GM23338 (cell line): ENCODE results near the gene KIRREL3. TPM values are rescaled to one million over a fixed set of nuclear protein-coding genes. Genes with fewer than 3 reads are reported as not detected.
A peak's percentile ranks its signal among the peaks of the same experiment; 100 is the strongest.

ENCODE experiments used
- ATAC-seq: fragments of 200-7000 bp; cut with Tn5 transposase; 3 replicates; pipeline ENCODE4 v1.9.1; 2020
- DNase-seq: peaks from one replicate; pipeline ENCODE4 v3.0.0-alpha.2; 2015; ENCODE audit warnings: low spot score
- H2AFZ ChIP-seq: fragments of 200-600 bp; sonication (generic); 2 replicates; pipeline ENCODE4 v1.8.0; 2016; ENCODE audit warnings: antibody characterized with exemption, mild to moderate bottlenecking, moderate library complexity
- H3F3A ChIP-seq: fragments of 200-600 bp; sonication (generic); replicated peaks from 2 replicates; pipeline ENCODE4 v1.8.0; 2017; ENCODE audit warnings: antibody characterized with exemption, mixed run types, low read depth
- H3K27ac ChIP-seq: fragments of 200-600 bp; sonication (generic); 2 replicates; pipeline ENCODE4 v1.6.1; 2016; ENCODE audit warnings: low read depth
- H3K27me3 ChIP-seq: fragments of 200-600 bp; sonication (generic); 2 replicates; pipeline ENCODE4 v1.8.0; 2016; ENCODE audit warnings: mild to moderate bottlenecking, mixed run types, moderate library complexity; ENCODE audit not compliant: insufficient read depth
- H3K36me3 ChIP-seq: fragments of 200-600 bp; sonication (generic); 2 replicates; pipeline ENCODE4 v1.8.0; 2016; ENCODE audit warnings: mild to moderate bottlenecking; ENCODE audit not compliant: insufficient read depth
- H3K4me1 ChIP-seq: fragments of 200-600 bp; sonication (generic); 2 replicates; pipeline ENCODE4 v1.8.0; 2016; ENCODE audit warnings: mild to moderate bottlenecking, moderate library complexity; ENCODE audit not compliant: insufficient read depth
- H3K4me2 ChIP-seq: fragments of 200-600 bp; sonication (generic); 2 replicates; pipeline ENCODE4 v1.7.1; 2017; ENCODE audit warnings: mixed run types
- H3K4me3 ChIP-seq: fragments of 200-600 bp; sonication (generic); 2 replicates; pipeline ENCODE4 v1.6.1; 2016; ENCODE audit warnings: mixed run types
- H3K79me2 ChIP-seq: fragments of 200-600 bp; sonication (generic); replicated peaks from 2 replicates; pipeline ENCODE4 v1.8.0; 2017; ENCODE audit warnings: mild to moderate bottlenecking; ENCODE audit not compliant: insufficient read depth
- H3K9me2 ChIP-seq: fragments of 200-600 bp; sonication (generic); 2 replicates; pipeline ENCODE4 v1.8.0; 2017; ENCODE audit not compliant: insufficient read depth
- H4K20me1 ChIP-seq: fragments of 200-600 bp; sonication (generic); replicated peaks from 2 replicates; pipeline ENCODE4 v1.8.0; 2017; ENCODE audit warnings: mild to moderate bottlenecking; ENCODE audit not compliant: insufficient read depth
- H3K27ac Mint-ChIP-seq: 2 replicates; pipeline ENCODE4 v1.8.0; 2020; ENCODE audit warnings: inconsistent platforms, mild to moderate bottlenecking, moderate library complexity, mixed read lengths
- H3K27me3 Mint-ChIP-seq: 3 replicates; pipeline ENCODE4 v1.8.0; 2022; ENCODE audit warnings: low read depth, mild to moderate bottlenecking, moderate library complexity, mixed read lengths, inconsistent platforms; ENCODE audit not compliant: insufficient read depth, poor library complexity
- H3K36me3 Mint-ChIP-seq: 3 replicates; pipeline ENCODE4 v1.8.0; 2021; ENCODE audit warnings: low read depth, mild to moderate bottlenecking, inconsistent platforms, moderate library complexity, mixed read lengths
- H3K4me1 Mint-ChIP-seq: 3 replicates; pipeline ENCODE4 v1.8.0; 2020; ENCODE audit warnings: mild to moderate bottlenecking, inconsistent platforms, mixed read lengths
- H3K4me3 Mint-ChIP-seq: 3 replicates; pipeline ENCODE4 v1.8.0; 2021; ENCODE audit warnings: moderate library complexity, mild to moderate bottlenecking, inconsistent platforms, mixed read lengths
- H3K9me3 Mint-ChIP-seq: 3 replicates; pipeline ENCODE4 v1.8.0; 2020; ENCODE audit warnings: moderate library complexity, mild to moderate bottlenecking, inconsistent platforms, mixed read lengths
- CTCF ChIP-seq, 2 experiments: fragments of 200-600 bp in 1 of 2; sonication (generic) in 1 of 2; conservative IDR thresholded peaks; 2 replicates each; pipeline versions ENCODE4 v1.5.1 to v1.6.1; 2016 to 2017; ENCODE audit warnings: antibody characterized with exemption in 2 of 2, low read depth in 2 of 2, mild to moderate bottlenecking in 2 of 2, moderate library complexity in 1 of 2
- ETS1 ChIP-seq: IDR thresholded peaks from 2 replicates; pipeline ENCODE4 v1.6.1; 2016; ENCODE audit warnings: antibody characterized with exemption
- JUNB ChIP-seq: IDR thresholded peaks from one replicate; pipeline ENCODE4 v1.6.1; 2016; ENCODE audit warnings: antibody characterized with exemption; ENCODE audit not compliant: unreplicated experiment
- NANOG ChIP-seq: IDR thresholded peaks from 2 replicates; pipeline ENCODE4 v1.6.1; 2016; ENCODE audit warnings: antibody characterized with exemption, borderline replicate concordance
- REST ChIP-seq: IDR thresholded peaks from one replicate; pipeline ENCODE4 v1.6.1; 2018; ENCODE audit warnings: antibody characterized with exemption; ENCODE audit not compliant: unreplicated experiment
- STAT1 ChIP-seq: IDR thresholded peaks from one replicate; pipeline ENCODE4 v1.6.1; 2016; ENCODE audit warnings: antibody characterized with exemption; ENCODE audit not compliant: unreplicated experiment
- ZNF331 ChIP-seq: fragments of 250-450 bp; sonication (Bioruptor Pico); IDR thresholded peaks from 2 replicates; pipeline ENCODE4 v1.5.0; 2020; ENCODE audit warnings: low read depth, mild to moderate bottlenecking, moderate library complexity
- ZNF462 ChIP-seq: fragments of 250-450 bp; sonication (Bioruptor Pico); IDR thresholded peaks from 2 replicates; pipeline ENCODE4 v1.5.0; 2020; ENCODE audit warnings: mild to moderate bottlenecking, moderate library complexity
- polyA plus RNA-seq: library from polyadenylated mRNA; unstranded; fragments of >200 nt; fragmentation: Nextera tagmentation; extraction: Ambion mirVana; gene quantifications from 2 replicates; pipeline ENCODE4 v1.2.1, GENCODE V29; 2016
- total RNA-seq: library from RNA; depleted of rRNA; stranded (reverse); fragments of >200 nt; shearing (Covaris generic); gene quantifications from 2 replicates; pipeline ENCODE4 v1.2.3, GENCODE V29; 2014

KIRREL3 gene
- total and polyA plus RNA-seq, 2 experiments from 2014 or later = 0.13 to 1.5 TPM

- TF ChIP-seq STAT1 (no peak), REST (no peak), NANOG (no peak), CTCF (conservative IDR thresholded peaks at IDR 0.05; ENCODE audit: low read depth in 2 of 2) (no peak)
Observed at GRCh38 chr11:126405374-126405773, 595.2 kb downstream of the KIRREL3 start (continued).

- H3K79me2 ChIP-seq = no peaks in the 10 kb centered on the region
- no peaks in the 10 kb centered on the region for H3K9me2 ChIP-seq
- Mint-ChIP-seq H3K27ac (no peak overlapping the region), H3K27me3 (peaks cover 7% of the 10 kb centered on the region), H3K4me3 (no peak overlapping the region), H3K36me3 (peaks cover 10% of the 10 kb centered on the region; the same call in 2 of the 3 replicates), H3K4me1 (peaks cover 29% of the 10 kb centered on the region), H3K9me3 (peaks cover 5% of the 10 kb centered on the region; the same call in 1 of the 3 replicates)
- DNase-seq (no peak), ATAC-seq (peak; percentile 57)
- no peak overlapping the region for H2AFZ ChIP-seq
- TF ChIP-seq ZNF331 (CRISPR knock-in tag) (no peak), ETS1 (no peak), ZNF462 (CRISPR knock-in tag) (no peak), JUNB (no peak)
- no peak overlapping the region for H3K27ac ChIP-seq
- H4K20me1 ChIP-seq = no peaks in the 10 kb centered on the region
- no peak overlapping the region for H3K4me2 ChIP-seq
- 0 out of 2 replicates have a peak, but pooled peaks cover 3% of the 10 kb centered on the region for H3F3A ChIP-seq
- no peak overlapping the region for H3K4me3 ChIP-seq
- H3K4me1 ChIP-seq = peaks cover 16% of the 10 kb centered on the region
- H3K36me3 ChIP-seq = no peaks in the 10 kb centered on the region
- no peaks in the 10 kb centered on the region for H3K27me3 ChIP-seq
Observed at GRCh38 chr11:126404367-126404766, 596.2 kb downstream of the KIRREL3 start.
